Stimulated activated naive CD8-positive, alpha-beta T cell treated with anti-CD3 and anti-CD28 coated beads, Interleukin-15, Interleukin-2, amounts not matched to agents 100 ng/mL and 50 ng/mL, for 24 hours (primary cell): ENCODE measurements around the gene GGTLC1.

Source experiments
- H3K27ac Mint-ChIP-seq: one replicate; pipeline ENCODE4 v1.8.0; 2021; ENCODE audit warnings: mild to moderate bottlenecking, mixed read lengths
- H3K27me3 Mint-ChIP-seq: one replicate; pipeline ENCODE4 v1.8.0; 2021; ENCODE audit warnings: mixed read lengths
- H3K36me3 Mint-ChIP-seq: one replicate; pipeline ENCODE4 v1.8.0; 2021; ENCODE audit warnings: low read depth, mixed read lengths
- H3K4me1 Mint-ChIP-seq: one replicate; pipeline ENCODE4 v1.8.0; 2021; ENCODE audit warnings: low read depth, mixed read lengths
- H3K4me3 Mint-ChIP-seq: one replicate; pipeline ENCODE4 v1.8.0; 2021; ENCODE audit warnings: mild to moderate bottlenecking, mixed read lengths
- H3K9me3 Mint-ChIP-seq: one replicate; pipeline ENCODE4 v1.8.0; 2021; ENCODE audit warnings: mixed read lengths

Gene GGTLC1

DNA sequence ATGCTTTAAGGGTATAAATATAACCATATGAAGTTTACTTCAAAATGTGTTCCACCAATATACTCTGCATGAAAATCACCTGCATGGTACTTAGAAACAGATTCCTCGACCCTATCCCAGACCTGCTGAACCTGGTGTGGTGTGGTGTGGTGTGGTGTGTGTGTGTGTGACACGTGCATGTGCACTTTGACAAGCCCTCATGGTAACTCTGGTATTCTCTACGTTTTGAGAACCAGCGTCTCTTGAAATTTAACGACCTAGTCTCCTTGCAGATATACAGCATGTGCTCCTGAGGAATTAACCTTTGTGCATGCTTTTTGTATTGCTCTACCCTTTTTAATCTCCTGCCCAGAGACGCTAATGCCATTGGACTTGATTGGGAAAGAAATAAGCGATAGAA, 29.5 kb downstream of the GGTLC1 start:
- Mint-ChIP-seq H3K36me3 (no peaks in the 10 kb centered on the region), H3K4me3 (no peak overlapping the region), H3K27me3 (peaks cover 17% of the 10 kb centered on the region), H3K27ac (no peak overlapping the region), H3K4me1 (no peaks in the 10 kb centered on the region), H3K9me3 (peaks cover 4% of the 10 kb centered on the region)

DNA sequence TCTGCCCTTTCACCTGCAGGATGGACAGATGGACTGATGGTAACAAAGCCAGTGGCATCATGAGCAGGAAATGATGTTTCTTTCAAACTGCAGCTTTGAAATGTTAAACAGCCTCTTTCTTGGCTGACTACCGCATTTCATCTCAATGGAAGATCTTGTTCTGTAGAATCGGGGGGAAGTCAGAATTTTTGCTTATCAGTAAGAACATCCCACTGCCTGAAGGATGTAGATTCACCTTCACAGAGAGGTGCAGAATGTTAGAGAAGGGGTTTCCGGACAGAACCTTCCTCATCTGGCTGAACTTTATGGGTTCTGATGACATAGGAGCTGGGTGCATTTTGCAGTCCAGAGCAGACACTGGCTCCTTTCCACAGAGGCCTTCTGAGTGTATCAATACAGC, 32.7 kb downstream of the GGTLC1 start:
- Mint-ChIP-seq H3K27ac (no peak overlapping the region), H3K27me3 (peaks cover 7% of the 10 kb centered on the region), H3K4me3 (no peak overlapping the region), H3K4me1 (no peaks in the 10 kb centered on the region), H3K36me3 (no peaks in the 10 kb centered on the region), H3K9me3 (no peaks in the 10 kb centered on the region)

DNA sequence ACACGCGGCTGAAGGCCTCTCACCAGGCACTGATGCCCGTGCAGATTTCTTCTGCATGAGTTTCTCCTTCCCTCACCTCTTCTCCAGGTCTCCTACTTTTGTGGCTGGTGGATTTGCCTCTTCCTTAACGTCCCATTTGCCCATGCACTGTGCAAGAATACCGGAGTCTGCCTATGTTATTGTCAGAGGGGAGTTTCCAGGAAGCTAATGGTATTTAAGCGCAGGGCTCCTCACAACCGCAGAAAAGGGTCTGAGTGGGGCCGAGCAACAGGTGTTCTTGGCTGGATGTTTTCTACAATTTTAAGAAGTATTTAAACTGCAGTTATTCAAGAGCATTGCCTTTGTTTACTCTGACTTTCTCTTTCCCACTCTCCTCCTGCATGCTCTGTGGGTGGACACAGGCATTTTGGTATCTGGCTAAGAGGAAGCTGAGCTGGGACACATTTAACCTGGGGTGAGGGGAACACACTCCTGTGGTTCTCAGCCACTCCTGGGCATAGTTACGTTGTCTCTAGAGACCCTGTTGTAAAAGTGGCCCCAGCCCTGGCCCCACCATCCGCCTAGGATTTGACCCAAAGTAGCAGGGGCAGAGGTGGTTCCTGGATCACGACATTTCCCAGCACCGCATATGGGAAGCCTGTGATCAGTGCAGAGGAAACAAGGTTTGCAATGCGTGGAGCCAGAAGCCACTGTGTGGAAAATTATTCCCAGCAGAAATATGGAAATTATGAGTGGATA, 34.4 kb downstream of the GGTLC1 start:
- H3K9me3 Mint-ChIP-seq = no peaks in the 10 kb centered on the region
- H3K27ac Mint-ChIP-seq = no peak overlapping the region
- H3K36me3 Mint-ChIP-seq = no peaks in the 10 kb centered on the region
- peaks cover 4% of the 10 kb centered on the region for H3K27me3 Mint-ChIP-seq
- no peak overlapping the region for H3K4me3 Mint-ChIP-seq
- no peaks in the 10 kb centered on the region for H3K4me1 Mint-ChIP-seq

DNA sequence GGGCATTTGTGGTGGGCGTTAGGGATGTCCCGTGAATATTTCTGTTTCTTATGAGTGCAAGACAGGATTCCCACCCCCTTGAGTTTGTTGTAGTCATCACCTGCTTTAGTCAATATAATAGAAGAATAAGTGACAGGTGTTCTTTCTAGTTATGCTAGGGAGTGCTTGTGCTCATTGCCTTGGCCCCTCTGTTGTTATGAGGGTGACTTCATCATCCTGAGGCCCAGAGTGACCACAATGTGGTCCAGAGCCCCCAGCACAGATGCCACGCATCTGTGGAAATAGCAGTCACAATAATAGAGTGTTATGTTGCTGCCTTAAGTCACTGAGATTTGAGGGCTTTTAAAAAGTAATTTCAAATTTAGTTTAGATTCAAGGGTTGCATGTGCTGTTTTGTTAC, 42.4 kb downstream of the GGTLC1 start:
- H3K4me1 Mint-ChIP-seq = no peaks in the 10 kb centered on the region
- no peak overlapping the region for H3K4me3 Mint-ChIP-seq
- H3K36me3 Mint-ChIP-seq = no peaks in the 10 kb centered on the region
- H3K27me3 Mint-ChIP-seq = no peaks in the 10 kb centered on the region
- no peak overlapping the region for H3K27ac Mint-ChIP-seq
- H3K9me3 Mint-ChIP-seq = no peaks in the 10 kb centered on the region

DNA sequence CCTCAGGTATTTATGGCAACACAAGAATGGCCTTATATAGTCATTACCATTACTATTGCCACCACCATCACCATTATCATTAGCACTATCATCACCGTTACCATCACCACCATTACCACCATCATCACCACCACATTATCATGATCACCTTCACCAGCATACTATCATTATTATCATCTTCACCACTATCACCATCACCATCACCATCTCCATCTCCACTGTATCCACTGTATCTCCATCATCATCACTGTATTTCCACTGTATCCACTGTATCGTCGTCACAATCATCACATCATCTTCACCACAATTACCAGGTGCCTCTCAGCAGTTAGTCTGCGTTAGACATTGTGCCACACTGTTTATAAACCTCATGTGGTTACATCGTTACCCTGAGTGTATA, 45.3 kb downstream of the GGTLC1 start:
- Mint-ChIP-seq H3K4me1 (no peaks in the 10 kb centered on the region), H3K27me3 (no peaks in the 10 kb centered on the region), H3K36me3 (no peaks in the 10 kb centered on the region), H3K9me3 (no peaks in the 10 kb centered on the region), H3K27ac (no peak overlapping the region), H3K4me3 (no peak overlapping the region)

DNA sequence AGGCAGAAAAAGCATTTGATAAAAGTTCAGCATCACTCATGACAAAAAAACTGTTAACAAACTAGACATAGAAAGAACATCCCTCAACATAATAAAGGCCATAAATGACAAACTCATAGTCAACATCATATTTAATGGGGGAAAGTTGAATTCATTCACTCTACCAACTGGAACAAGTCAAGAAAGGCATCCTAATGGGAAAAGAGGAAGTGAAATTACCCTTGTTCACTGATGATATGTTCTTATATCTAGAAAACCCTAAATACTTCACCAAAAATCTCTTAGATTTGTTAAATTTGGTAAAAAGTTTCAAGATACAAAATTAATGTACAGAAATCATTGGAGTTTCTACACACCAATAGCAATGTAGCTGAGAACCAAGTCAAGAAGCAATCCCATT, 48.9 kb downstream of the GGTLC1 start:
- Mint-ChIP-seq H3K27me3 (no peaks in the 10 kb centered on the region), H3K4me1 (no peaks in the 10 kb centered on the region), H3K36me3 (no peaks in the 10 kb centered on the region), H3K4me3 (no peak overlapping the region), H3K9me3 (no peaks in the 10 kb centered on the region), H3K27ac (no peak overlapping the region)

DNA sequence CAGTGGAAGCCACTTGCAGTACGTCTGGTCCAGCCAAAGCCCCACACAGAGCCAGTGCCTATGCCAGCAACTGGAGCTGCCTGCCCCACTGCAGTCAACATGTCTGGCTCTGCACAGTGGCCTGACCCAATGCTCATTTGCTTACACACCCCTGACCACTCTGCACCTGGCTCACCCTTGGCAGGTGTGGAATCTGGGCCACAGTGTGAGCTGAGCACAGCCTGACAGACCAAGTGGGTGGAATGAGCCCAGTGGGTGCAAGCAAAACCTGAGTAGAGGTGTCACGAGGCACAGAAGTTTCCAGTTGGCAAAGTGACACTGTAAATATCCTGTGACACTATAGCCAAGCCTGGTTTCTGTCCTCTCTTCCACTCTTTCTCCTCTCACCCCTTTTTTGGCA, 49.5 kb downstream of the GGTLC1 start:
- no peaks in the 10 kb centered on the region for H3K9me3 Mint-ChIP-seq
- H3K27me3 Mint-ChIP-seq = no peaks in the 10 kb centered on the region
- no peak overlapping the region for H3K4me3 Mint-ChIP-seq
- H3K27ac Mint-ChIP-seq = no peak overlapping the region
- H3K36me3 Mint-ChIP-seq = no peaks in the 10 kb centered on the region
- no peaks in the 10 kb centered on the region for H3K4me1 Mint-ChIP-seq

DNA sequence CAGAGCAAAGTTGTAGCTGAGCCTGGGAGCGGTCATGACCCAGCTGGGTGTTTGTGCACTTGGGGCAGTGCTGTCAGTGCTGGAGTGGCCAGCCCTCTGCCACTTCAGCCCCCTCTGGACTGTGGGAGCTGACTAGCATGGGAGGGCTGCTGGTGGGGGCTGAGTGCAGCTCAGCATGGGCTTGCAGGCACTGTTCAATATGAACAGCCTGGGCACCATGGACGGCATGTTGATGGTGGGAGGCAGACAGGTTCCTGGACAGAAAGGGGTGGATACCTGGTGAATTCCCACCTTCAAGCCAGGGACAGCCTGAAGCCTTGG, 50.5 kb downstream of the GGTLC1 start:
- no peak overlapping the region for H3K4me3 Mint-ChIP-seq
- H3K27ac Mint-ChIP-seq = no peak overlapping the region
- no peaks in the 10 kb centered on the region for H3K9me3 Mint-ChIP-seq
- no peaks in the 10 kb centered on the region for H3K4me1 Mint-ChIP-seq
- no peaks in the 10 kb centered on the region for H3K36me3 Mint-ChIP-seq
- no peaks in the 10 kb centered on the region for H3K27me3 Mint-ChIP-seq

DNA sequence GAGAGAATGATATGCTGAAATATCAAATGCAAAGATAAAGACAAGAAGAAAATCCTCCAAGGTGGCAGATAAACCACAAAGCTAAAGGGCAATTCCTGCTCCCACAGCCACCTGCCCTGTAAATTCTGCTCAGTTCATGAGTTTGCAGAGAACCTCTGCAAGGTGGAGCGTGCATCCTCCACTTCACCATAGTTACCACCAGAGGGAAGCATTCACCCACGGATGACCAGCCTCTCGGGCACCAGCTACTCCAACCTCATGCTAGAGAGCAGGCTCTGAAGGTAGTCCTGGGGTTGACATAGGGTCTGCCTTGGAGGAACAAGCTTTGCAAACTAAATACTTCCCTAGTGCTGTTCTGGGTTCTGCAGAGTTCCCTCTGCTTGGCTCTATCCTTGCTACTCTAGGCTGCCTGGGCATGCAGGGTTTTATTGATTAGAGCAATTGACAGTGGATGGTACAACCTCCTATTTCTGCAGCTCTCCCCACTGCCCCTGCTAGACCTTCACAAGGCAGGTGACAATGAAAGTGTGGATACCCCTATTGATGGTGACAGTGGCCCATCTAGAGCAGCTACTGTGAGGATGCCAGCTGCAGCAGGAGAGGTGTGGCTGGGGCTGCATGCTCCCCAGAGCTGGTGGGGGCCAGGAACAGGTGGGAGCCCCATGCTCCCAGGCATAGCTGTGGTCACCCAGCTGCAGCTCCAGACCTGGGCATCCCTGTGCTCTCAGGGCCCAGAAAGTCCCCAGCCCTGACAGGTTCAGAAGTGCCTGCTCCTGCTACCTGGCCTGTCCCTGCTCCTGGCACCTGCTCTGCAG, 51.1 kb downstream of the GGTLC1 start:
- no peak overlapping the region for H3K27ac Mint-ChIP-seq
- H3K36me3 Mint-ChIP-seq = no peaks in the 10 kb centered on the region
- H3K4me1 Mint-ChIP-seq = no peaks in the 10 kb centered on the region
- H3K9me3 Mint-ChIP-seq = no peaks in the 10 kb centered on the region
- H3K27me3 Mint-ChIP-seq = no peaks in the 10 kb centered on the region
- no peak overlapping the region for H3K4me3 Mint-ChIP-seq
